Keratinocyte (primary cell): ENCODE data around the gene MAP1LC3B2. TPM values are rescaled to one million over a fixed set of nuclear protein-coding genes. Genes with fewer than 3 reads are reported as not detected.
"Not testable (repeated sequence)": the region's sequence is repeated elsewhere in the genome, so short reads cannot be mapped to it uniquely, and the experiment has no call there.

Experiments used
- DNase-seq: peaks from one replicate; pipeline ENCODE4 v3.0.0-alpha.2; 2011; ENCODE audit warnings: low read depth, missing footprints, low spot score
- FAIRE-seq: peaks from 2 replicates; lab custom pipeline; 2011; peaks lifted over from hg19 to GRCh38; lab: Jason Lieb, UNC
- H2AFZ ChIP-seq: 2 replicates; pipeline ENCODE4 v1.6.0; 2012; ENCODE audit warnings: low read length, control low read depth, inconsistent platforms; ENCODE audit not compliant: control insufficient read depth
- H3K27ac ChIP-seq: 2 replicates; pipeline ENCODE4 v1.5.1; 2011; ENCODE audit warnings: low read length; ENCODE audit not compliant: control insufficient read depth, insufficient read depth
- H3K27me3 ChIP-seq: 3 replicates; pipeline ENCODE4 v1.6.0; 2011; ENCODE audit warnings: low read length; ENCODE audit not compliant: control insufficient read depth, insufficient read depth; ENCODE audit errors: extremely low read depth
- H3K36me3 ChIP-seq, 2 experiments: 2 replicates in 1 of 2; 3 replicates in 1 of 2; pipeline ENCODE4 v1.5.1; 2011; ENCODE audit warnings: low read length in 2 of 2, mild to moderate bottlenecking in 1 of 2; ENCODE audit not compliant: control insufficient read depth in 2 of 2, insufficient read depth in 2 of 2; ENCODE audit errors: extremely low read depth in 1 of 2
- H3K4me1 ChIP-seq: 3 replicates; pipeline ENCODE4 v1.5.1; 2011; ENCODE audit warnings: low read length; ENCODE audit not compliant: control insufficient read depth, insufficient read depth; ENCODE audit errors: extremely low read depth
- H3K4me2 ChIP-seq: 3 replicates; pipeline ENCODE4 v1.6.0; 2011; ENCODE audit warnings: low read depth, low read length; ENCODE audit not compliant: control insufficient read depth, insufficient read depth; ENCODE audit errors: extremely low read depth
- H3K4me3 ChIP-seq, 3 experiments: fragments of 200-600 bp in 1 of 3; sonication (generic) in 1 of 3; 2 replicates in 2 of 3; 3 replicates in 1 of 3; pipeline ENCODE4 v1.5.1; 2011 to 2016; ENCODE audit warnings: low read length in 3 of 3, mild to moderate bottlenecking in 3 of 3, control low read depth in 2 of 3, inconsistent platforms in 1 of 3, low read depth in 1 of 3, mixed read lengths in 1 of 3, mixed run types in 1 of 3, moderate library complexity in 1 of 3; ENCODE audit not compliant: control insufficient read depth in 2 of 3, insufficient read depth in 2 of 3; ENCODE audit errors: extremely low read depth in 1 of 3
- H3K79me2 ChIP-seq: 2 replicates; pipeline ENCODE4 v1.6.0; 2012; ENCODE audit warnings: low read length; ENCODE audit not compliant: control insufficient read depth, insufficient read depth
- H3K9ac ChIP-seq: 3 replicates; pipeline ENCODE4 v1.6.0; 2011; ENCODE audit warnings: low read length; ENCODE audit not compliant: control insufficient read depth, insufficient read depth; ENCODE audit errors: extremely low read depth
- H3K9me1 ChIP-seq: 3 replicates; pipeline ENCODE4 v1.6.0; 2011; ENCODE audit warnings: low read length; ENCODE audit not compliant: control insufficient read depth, insufficient read depth; ENCODE audit errors: extremely low read depth
- H3K9me3 ChIP-seq: 2 replicates; pipeline ENCODE4 v1.5.1; 2012; ENCODE audit warnings: low read depth, low read length; ENCODE audit not compliant: control insufficient read depth
- H4K20me1 ChIP-seq: 3 replicates; pipeline ENCODE4 v1.6.0; 2011; ENCODE audit warnings: low read length; ENCODE audit not compliant: control insufficient read depth, insufficient read depth; ENCODE audit errors: extremely low read depth
- EZH2 ChIP-seq: IDR thresholded peaks from one replicate; pipeline ENCODE4 v1.6.1; 2012; ENCODE audit warnings: inconsistent platforms, mild to moderate bottlenecking, low read length, moderate library complexity
- dilution Hi-C: fragments of 300-500 bp; cut with MboI; formaldehyde crosslinking; loops from one replicate; pipeline ENCODE4 v1.7.0; 2020; ENCODE audit warnings: low sequenced_read_pairs; ENCODE audit not compliant: extremely low pct_ligation_motif_present
- polyA plus RNA-seq, 5 experiments: library from polyadenylated mRNA; depleted of rRNA in 3 of 5; stranded (reverse) in 3 of 5; stranded (forward) in 1 of 5; unstranded in 1 of 5; fragments of >200 nt; gene quantifications; 1 replicate in 1 of 5; 2 replicates in 3 of 5; 3 replicates in 1 of 5; pipeline versions ENCODE4 v1.2.1 to v1.2.3, GENCODE V29; 2011 to 2012; ENCODE audit warnings: missing spikeins in 2 of 5, low read depth in 1 of 5, low replicate concordance in 1 of 5
- TF ChIP-seq, protein P1 (sequence below), 3 experiments: IDR thresholded peaks in 1 of 3; conservative IDR thresholded peaks in 1 of 3; optimal IDR thresholded peaks in 1 of 3; 2 replicates in 2 of 3; 3 replicates in 1 of 3; pipeline versions ENCODE3 to v1.5.1; 2011; ENCODE audit warnings: low read length in 3 of 3, mild to moderate bottlenecking in 3 of 3, moderate library complexity in 2 of 3, control low read depth in 1 of 3, inconsistent platforms in 1 of 3; ENCODE audit not compliant: insufficient read depth in 2 of 3; ENCODE audit errors: extremely low read depth in 1 of 3

Gene MAP1LC3B2
- polyA plus RNA-seq, 1 donor (not counting 4 experiments of a cell fraction or from before 2014, with no cell fraction given): 6.0 TPM

GRCh38 chr12:116571089-116571488 lies 11.9 kb downstream of the MAP1LC3B2 start:
- H3K36me3 ChIP-seq: no peaks in the 10 kb centered on the region
- H3K27me3 ChIP-seq: no peaks in the 10 kb centered on the region
- no peaks in the 10 kb centered on the region for H3K9me1 ChIP-seq
- no peaks in the 10 kb centered on the region for H4K20me1 ChIP-seq
- H3K9me3 ChIP-seq: no peaks in the 10 kb centered on the region
- dilution Hi-C loops: no loop called here
- H3K4me3 ChIP-seq: no peak overlapping the region
- no peaks in the 10 kb centered on the region for H3K79me2 ChIP-seq
- no peak overlapping the region for H3K4me2 ChIP-seq
- no peak overlapping the region for H3K27ac ChIP-seq
- DNase-seq (no peak), FAIRE-seq (no peak)
- TF ChIP-seq EZH2: no peak
- TF ChIP-seq, protein P1, sequence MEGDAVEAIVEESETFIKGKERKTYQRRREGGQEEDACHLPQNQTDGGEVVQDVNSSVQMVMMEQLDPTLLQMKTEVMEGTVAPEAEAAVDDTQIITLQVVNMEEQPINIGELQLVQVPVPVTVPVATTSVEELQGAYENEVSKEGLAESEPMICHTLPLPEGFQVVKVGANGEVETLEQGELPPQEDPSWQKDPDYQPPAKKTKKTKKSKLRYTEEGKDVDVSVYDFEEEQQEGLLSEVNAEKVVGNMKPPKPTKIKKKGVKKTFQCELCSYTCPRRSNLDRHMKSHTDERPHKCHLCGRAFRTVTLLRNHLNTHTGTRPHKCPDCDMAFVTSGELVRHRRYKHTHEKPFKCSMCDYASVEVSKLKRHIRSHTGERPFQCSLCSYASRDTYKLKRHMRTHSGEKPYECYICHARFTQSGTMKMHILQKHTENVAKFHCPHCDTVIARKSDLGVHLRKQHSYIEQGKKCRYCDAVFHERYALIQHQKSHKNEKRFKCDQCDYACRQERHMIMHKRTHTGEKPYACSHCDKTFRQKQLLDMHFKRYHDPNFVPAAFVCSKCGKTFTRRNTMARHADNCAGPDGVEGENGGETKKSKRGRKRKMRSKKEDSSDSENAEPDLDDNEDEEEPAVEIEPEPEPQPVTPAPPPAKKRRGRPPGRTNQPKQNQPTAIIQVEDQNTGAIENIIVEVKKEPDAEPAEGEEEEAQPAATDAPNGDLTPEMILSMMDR (optimal IDR thresholded peaks at IDR 0.05 in 1 of 3, IDR thresholded peaks at IDR 0.05 in 1 of 3, conservative IDR thresholded peaks at IDR 0.05 in 1 of 3; ENCODE audit: extremely low read depth in 1 of 3, insufficient read depth in 2 of 3, low read length in 3 of 3): no peak
- peaks cover 3% of the 10 kb centered on the region for H3K4me1 ChIP-seq
- no peak overlapping the region for H2AFZ ChIP-seq
- H3K9ac ChIP-seq: no peak overlapping the region

DNA sequence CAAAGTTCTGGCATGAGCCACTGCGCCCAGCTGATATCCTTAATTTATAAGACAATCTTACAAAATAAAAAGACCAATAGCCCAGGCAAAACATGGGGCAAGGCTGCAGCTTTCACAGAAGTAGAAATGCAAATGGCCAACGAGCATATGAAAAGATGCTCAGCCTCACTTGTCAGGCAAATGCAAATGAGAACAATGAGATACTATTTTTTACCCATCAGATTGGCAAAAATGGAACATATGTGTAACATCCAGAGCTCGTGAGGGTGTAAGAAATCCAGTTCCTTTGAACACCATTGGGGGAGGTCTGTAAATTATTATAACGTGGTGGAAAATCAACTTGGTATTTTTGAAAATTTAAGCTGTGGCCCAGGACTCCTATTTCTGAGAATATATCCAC lies 14.6 kb downstream of the MAP1LC3B2 start:
- FAIRE-seq: no peak
- dilution Hi-C loops: no loop called here

DNA sequence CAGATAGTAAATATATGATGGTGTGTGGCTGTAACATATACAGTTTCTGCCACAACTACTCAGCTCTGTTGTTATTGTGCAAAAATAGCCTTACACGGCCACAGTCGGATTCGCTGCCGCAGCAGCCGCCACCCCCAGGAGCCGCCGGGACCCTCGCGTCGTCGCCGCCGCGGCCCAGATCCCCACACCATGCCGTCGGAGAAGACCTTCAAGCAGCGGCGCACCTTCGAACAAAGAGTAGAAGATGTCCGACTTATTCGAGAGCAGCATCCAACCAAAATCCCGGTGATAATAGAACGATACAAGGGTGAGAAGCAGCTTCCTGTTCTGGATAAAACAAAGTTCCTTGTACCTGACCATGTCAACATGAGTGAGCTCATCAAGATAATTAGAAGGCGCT lies 16.6 kb downstream of the MAP1LC3B2 start:
- H3K79me2 ChIP-seq, FAIRE-seq, H2AFZ ChIP-seq, H3K4me3 ChIP-seq, H3K27ac ChIP-seq, dilution Hi-C loops, H3K36me3 ChIP-seq, H3K9me1 ChIP-seq, H3K27me3 ChIP-seq, H3K4me2 ChIP-seq, H3K4me1 ChIP-seq, H4K20me1 ChIP-seq, H3K9me3 ChIP-seq, DNase-seq, H3K9ac ChIP-seq: not testable (repeated sequence)

More for the DNA sequence above, 14.6 kb downstream of the MAP1LC3B2 start:
- Histone ChIP-seq H3K79me2 (no peaks in the 10 kb centered on the region), H3K4me2 (no peak overlapping the region), H3K36me3 (no peaks in the 10 kb centered on the region), H3K4me3 (no peak overlapping the region), H3K9me1 (no peaks in the 10 kb centered on the region), H4K20me1 (no peaks in the 10 kb centered on the region), H3K27me3 (no peaks in the 10 kb centered on the region), H2AFZ (no peak overlapping the region), H3K27ac (no peak overlapping the region), H3K9me3 (no peaks in the 10 kb centered on the region), H3K9ac (no peak overlapping the region), H3K4me1 (no peaks in the 10 kb centered on the region)
- no peak for DNase-seq
- no peak for TF ChIP-seq EZH2
- TF ChIP-seq, protein P1 (optimal IDR thresholded peaks at IDR 0.05 in 1 of 3, IDR thresholded peaks at IDR 0.05 in 1 of 3, conservative IDR thresholded peaks at IDR 0.05 in 1 of 3; ENCODE audit: extremely low read depth in 1 of 3, insufficient read depth in 2 of 3, low read length in 3 of 3): no peak
